Measurements from ENCODE around the gene MINK1. TPM values are rescaled to one million over a fixed set of nuclear protein-coding genes. Genes with fewer than 3 reads are reported as not detected.
A peak's percentile ranks its signal among the peaks of the same experiment; 100 is the strongest.
"Not testable (repeated sequence)": the region's sequence is repeated elsewhere in the genome, so short reads cannot be mapped to it uniquely, and the experiment has no call there.

MINK1 gene
- total and polyA plus RNA-seq, 2 donors: 10.2 to 83.8 TPM

- H3K4me1 ChIP-seq (ENCODE audit: control insufficient read depth in 2 of 2, insufficient read depth in 2 of 2, low read length in 2 of 2): peaks cover 11 to 47% of the 10 kb centered on the region in 2 donors
- 41% methylated on average over 48 of the region's 48 CpGs for WGBS
- peaks cover 40 to 59% of the 10 kb centered on the region in 2 donors for H3K27me3 ChIP-seq (ENCODE audit: control insufficient read depth in 2 of 2, insufficient read depth in 1 of 2, low read length in 1 of 2)
- no peak overlapping the region for H3K4me3 ChIP-seq (ENCODE audit: low read length in 2 of 2)
- H3K9me3 ChIP-seq (ENCODE audit: control insufficient read depth in 2 of 2, insufficient read depth in 1 of 2, low read length in 1 of 2): peaks cover 3 to 19% of the 10 kb centered on the region in 2 donors
- H3K27ac ChIP-seq (ENCODE audit: low read depth in 1 of 2, low read length in 1 of 2): no peak overlapping the region
- DNase-seq (ENCODE audit: low read depth in 6 of 9, low spot score in 9 of 9): no peak
- peaks cover under 1 to 5% of the 10 kb centered on the region in 2 donors for H3K36me3 ChIP-seq (ENCODE audit: control insufficient read depth in 2 of 2, insufficient read depth in 2 of 2, low read length in 1 of 2)
Observed at GRCh38 chr17:4901648-4902344, 68.7 kb downstream of the MINK1 start.

GRCh38 chr17:4902540-4902939 lies 69.4 kb downstream of the MINK1 start:
- Histone ChIP-seq H3K27me3 (ENCODE audit: control insufficient read depth in 2 of 2, insufficient read depth in 1 of 2, low read length in 1 of 2) (peaks cover 40 to 59% of the 10 kb centered on the region in 2 donors), H3K4me1 (ENCODE audit: control insufficient read depth in 2 of 2, insufficient read depth in 2 of 2, low read length in 2 of 2) (peaks cover 11 to 47% of the 10 kb centered on the region in 2 donors), H3K27ac (ENCODE audit: low read depth in 1 of 2, low read length in 1 of 2) (no peak overlapping the region), H3K9me3 (ENCODE audit: control insufficient read depth in 2 of 2, insufficient read depth in 1 of 2, low read length in 1 of 2) (peaks cover 3 to 19% of the 10 kb centered on the region in 2 donors), H3K4me3 (ENCODE audit: low read length in 2 of 2) (no peak overlapping the region), H3K36me3 (ENCODE audit: control insufficient read depth in 2 of 2, insufficient read depth in 2 of 2, low read length in 1 of 2) (no peaks in the 10 kb centered on the region)
- DNase-seq (ENCODE audit: low read depth in 6 of 9, low spot score in 9 of 9): no peak
- 83% methylated on average over 8 of the region's 8 CpGs for WGBS

GRCh38 chr17:4903051-4903818 lies 70.1 kb downstream of the MINK1 start, which contains the start of gene CHRNE:
TSS of gene CHRNE (minus strand) at chr17:4903098. CDS start at chr17:4903063, 35 bp downstream.
- Histone ChIP-seq H3K9me3 (ENCODE audit: control insufficient read depth in 2 of 2, insufficient read depth in 1 of 2, low read length in 1 of 2) (peaks cover 3 to 19% of the 10 kb centered on the region in 2 donors), H3K4me3 (ENCODE audit: low read length in 2 of 2) (no peak within 1 kb of the TSS), H3K27ac (ENCODE audit: low read depth in 1 of 2, low read length in 1 of 2) (no peak within 1 kb of the TSS), H3K27me3 (ENCODE audit: control insufficient read depth in 2 of 2, insufficient read depth in 1 of 2, low read length in 1 of 2) (peaks cover 39 to 55% of the 10 kb centered on the region in 2 donors), H3K4me1 (ENCODE audit: control insufficient read depth in 2 of 2, insufficient read depth in 2 of 2, low read length in 2 of 2) (peaks cover 11 to 50% of the 10 kb centered on the region in 2 donors), H3K36me3 (ENCODE audit: control insufficient read depth in 2 of 2, insufficient read depth in 2 of 2, low read length in 1 of 2) (no peaks in the 10 kb centered on the region)
- peak in 8 of 9 donors; percentile 52 to 91 (median 85) for DNase-seq (ENCODE audit: low read depth in 6 of 9, low spot score in 9 of 9)
- WGBS: 2% methylated on average over 10 of the region's 10 CpGs

GRCh38 chr17:4906642-4907041 lies 73.5 kb downstream of the MINK1 start:
- H3K27me3 ChIP-seq (ENCODE audit: control insufficient read depth in 2 of 2, insufficient read depth in 1 of 2, low read length in 1 of 2): peaks cover 7 to 21% of the 10 kb centered on the region in 2 donors
- not testable (repeated sequence) for H3K9me3 ChIP-seq (ENCODE audit: control insufficient read depth in 2 of 2, insufficient read depth in 1 of 2, low read length in 1 of 2); DNase-seq (ENCODE audit: low read depth in 6 of 9, low spot score in 9 of 9); H3K27ac ChIP-seq (ENCODE audit: low read depth in 1 of 2, low read length in 1 of 2); H3K36me3 ChIP-seq (ENCODE audit: control insufficient read depth in 2 of 2, insufficient read depth in 2 of 2, low read length in 1 of 2); H3K4me3 ChIP-seq (ENCODE audit: low read length in 2 of 2)
- H3K4me1 ChIP-seq (ENCODE audit: control insufficient read depth in 2 of 2, insufficient read depth in 2 of 2, low read length in 2 of 2): peaks cover 4 to 38% of the 10 kb centered on the region in 2 donors

- peak in 1 of 9 donors; percentile 50 for DNase-seq (ENCODE audit: low read depth in 6 of 9, low spot score in 9 of 9)
- WGBS: 74% methylated on average over 10 of the region's 10 CpGs
- H3K4me3 ChIP-seq (ENCODE audit: low read length in 2 of 2): no peak overlapping the region
- no peaks in the 10 kb centered on the region for H3K36me3 ChIP-seq (ENCODE audit: control insufficient read depth in 2 of 2, insufficient read depth in 2 of 2, low read length in 1 of 2)
- no peaks in the 10 kb centered on the region for H3K9me3 ChIP-seq (ENCODE audit: control insufficient read depth in 2 of 2, insufficient read depth in 1 of 2, low read length in 1 of 2)
- H3K27ac ChIP-seq (ENCODE audit: low read depth in 1 of 2, low read length in 1 of 2): peak overlapping the region; percentile 22 to 36
- peaks cover under 1 to 22% of the 10 kb centered on the region in 2 donors for H3K4me1 ChIP-seq (ENCODE audit: control insufficient read depth in 2 of 2, insufficient read depth in 2 of 2, low read length in 2 of 2)
- H3K27me3 ChIP-seq (ENCODE audit: control insufficient read depth in 2 of 2, insufficient read depth in 1 of 2, low read length in 1 of 2): peaks cover 3 to 5% of the 10 kb centered on the region in 2 donors
Observed at GRCh38 chr17:4908301-4908700, 75.2 kb downstream of the MINK1 start.

GRCh38 chr17:4908711-4909496 lies 75.8 kb downstream of the MINK1 start:
- WGBS: 35% methylated on average over 20 of the region's 20 CpGs
- DNase-seq (ENCODE audit: low read depth in 6 of 9, low spot score in 9 of 9): peak in 4 of 9 donors; percentile 27 to 76 (median 66)
- no peaks in the 10 kb centered on the region for H3K9me3 ChIP-seq (ENCODE audit: control insufficient read depth in 2 of 2, insufficient read depth in 1 of 2, low read length in 1 of 2)
- peaks cover 3% of the 10 kb centered on the region in 2 donors for H3K27me3 ChIP-seq (ENCODE audit: control insufficient read depth in 2 of 2, insufficient read depth in 1 of 2, low read length in 1 of 2)
- H3K36me3 ChIP-seq (ENCODE audit: control insufficient read depth in 2 of 2, insufficient read depth in 2 of 2, low read length in 1 of 2): no peaks in the 10 kb centered on the region
- H3K27ac ChIP-seq (ENCODE audit: low read depth in 1 of 2, low read length in 1 of 2): peak overlapping the region; percentile 22 to 53
- H3K4me1 ChIP-seq (ENCODE audit: control insufficient read depth in 2 of 2, insufficient read depth in 2 of 2, low read length in 2 of 2): peaks cover 0 to 19% of the 10 kb centered on the region in 2 donors
- no peak overlapping the region for H3K4me3 ChIP-seq (ENCODE audit: low read length in 2 of 2)

- H3K4me1 ChIP-seq (ENCODE audit: control insufficient read depth in 2 of 2, insufficient read depth in 2 of 2, low read length in 2 of 2): peaks cover 0 to 8% of the 10 kb centered on the region in 2 donors
- DNase-seq (ENCODE audit: low read depth in 6 of 9, low spot score in 9 of 9): no peak
- no peak overlapping the region for H3K4me3 ChIP-seq (ENCODE audit: low read length in 2 of 2)
- 97% methylated on average over 1 of the region's 1 CpG for WGBS
- no peaks in the 10 kb centered on the region for H3K9me3 ChIP-seq (ENCODE audit: control insufficient read depth in 2 of 2, insufficient read depth in 1 of 2, low read length in 1 of 2)
- no peak overlapping the region for H3K27ac ChIP-seq (ENCODE audit: low read depth in 1 of 2, low read length in 1 of 2)
- no peaks in the 10 kb centered on the region for H3K36me3 ChIP-seq (ENCODE audit: control insufficient read depth in 2 of 2, insufficient read depth in 2 of 2, low read length in 1 of 2)
- no peaks in the 10 kb centered on the region for H3K27me3 ChIP-seq (ENCODE audit: control insufficient read depth in 2 of 2, insufficient read depth in 1 of 2, low read length in 1 of 2)
Observed at GRCh38 chr17:4913994-4914393, 80.9 kb downstream of the MINK1 start.

- H3K36me3 ChIP-seq (ENCODE audit: control insufficient read depth in 2 of 2, insufficient read depth in 2 of 2, low read length in 1 of 2); H3K27ac ChIP-seq (ENCODE audit: low read depth in 1 of 2, low read length in 1 of 2); H3K27me3 ChIP-seq (ENCODE audit: control insufficient read depth in 2 of 2, insufficient read depth in 1 of 2, low read length in 1 of 2); DNase-seq (ENCODE audit: low read depth in 6 of 9, low spot score in 9 of 9); H3K9me3 ChIP-seq (ENCODE audit: control insufficient read depth in 2 of 2, insufficient read depth in 1 of 2, low read length in 1 of 2); H3K4me3 ChIP-seq (ENCODE audit: low read length in 2 of 2); H3K4me1 ChIP-seq (ENCODE audit: control insufficient read depth in 2 of 2, insufficient read depth in 2 of 2, low read length in 2 of 2): not testable (repeated sequence)
- WGBS: 95% methylated on average over 4 of the region's 4 CpGs
Observed at GRCh38 chr17:4914551-4914950, 81.4 kb downstream of the MINK1 start.
